HepG2 (cell line): ENCODE measurements around the gene MTREX. TPM values are rescaled to one million over a fixed set of nuclear protein-coding genes. Genes with fewer than 3 reads are reported as not detected.

Experiments
- BRF2 ChIP-seq: sonication (generic); formaldehyde crosslinking; IDR thresholded peaks from 2 replicates; pipeline ENCODE4 v1.8.1; 2022; ENCODE audit warnings: mild to moderate bottlenecking, missing genetic modification reagents
- CEBPG ChIP-seq: IDR thresholded peaks from 2 replicates; pipeline ENCODE4 v1.6.1; 2016
- HMGXB3 ChIP-seq: sonication (generic); formaldehyde crosslinking; IDR thresholded peaks from 2 replicates; pipeline ENCODE4 v1.4.0; 2020; ENCODE audit warnings: missing genetic modification reagents, borderline replicate concordance
- HOXA5 ChIP-seq: sonication (generic); formaldehyde crosslinking; IDR thresholded peaks from 2 replicates; pipeline ENCODE4 v1.4.0; 2020; ENCODE audit warnings: missing genetic modification reagents
- KLF12 ChIP-seq: sonication (generic); formaldehyde crosslinking; IDR thresholded peaks from 2 replicates; pipeline ENCODE4 v1.4.0; 2020; ENCODE audit warnings: missing genetic modification reagents, borderline replicate concordance
- MATR3 ChIP-seq: sonication (generic); formaldehyde crosslinking; IDR thresholded peaks from 2 replicates; pipeline ENCODE4 v1.4.0; 2020; ENCODE audit warnings: missing genetic modification reagents
- MIER3 ChIP-seq: IDR thresholded peaks from 2 replicates; pipeline ENCODE4 v1.6.1; 2016; ENCODE audit warnings: missing compliant biosample characterization, borderline replicate concordance
- PITX1 ChIP-seq: sonication (generic); formaldehyde crosslinking; IDR thresholded peaks from 2 replicates; pipeline ENCODE4 v1.5.1; 2020; ENCODE audit warnings: mild to moderate bottlenecking, missing genetic modification reagents
- SIN3A ChIP-seq: IDR thresholded peaks from 2 replicates; pipeline ENCODE4 v1.6.1; 2011; ENCODE audit warnings: low read depth, mild to moderate bottlenecking, control low read depth, low read length, borderline replicate concordance
- XRCC5 ChIP-seq: fragments of 200-400 bp; formaldehyde crosslinking; optimal IDR thresholded peaks from 2 replicates; pipeline ENCODE3; 2017; ENCODE audit warnings: mild to moderate bottlenecking, low read length
- ZGPAT ChIP-seq: IDR thresholded peaks from 2 replicates; pipeline ENCODE4 v1.6.1; 2016; ENCODE audit warnings: mild to moderate bottlenecking
- ZMAT3 ChIP-seq: sonication (generic); formaldehyde crosslinking; conservative IDR thresholded peaks from 2 replicates; pipeline ENCODE4 v1.7.0; 2021; ENCODE audit warnings: missing genetic modification reagents
- ZMYM4 ChIP-seq: sonication (generic); formaldehyde crosslinking; IDR thresholded peaks from 2 replicates; pipeline ENCODE4 v1.8.1; 2023; ENCODE audit warnings: mild to moderate bottlenecking, missing genetic modification reagents
- ZNF44 ChIP-seq: sonication (generic); formaldehyde crosslinking; IDR thresholded peaks from 2 replicates; pipeline ENCODE4 v1.5.1; 2020; ENCODE audit warnings: mild to moderate bottlenecking, missing genetic modification reagents
- ZNF503 ChIP-seq: sonication (generic); formaldehyde crosslinking; IDR thresholded peaks from 2 replicates; pipeline ENCODE4 v1.4.0; 2020; ENCODE audit warnings: missing genetic modification reagents
- ZNF710 ChIP-seq: sonication (generic); formaldehyde crosslinking; IDR thresholded peaks from 2 replicates; pipeline ENCODE4 v1.5.0; 2020; ENCODE audit warnings: mild to moderate bottlenecking, missing genetic modification reagents, borderline replicate concordance
- ZNF883 ChIP-seq: sonication (generic); formaldehyde crosslinking; IDR thresholded peaks from 2 replicates; pipeline ENCODE4 v1.5.1; 2020; ENCODE audit warnings: mild to moderate bottlenecking, missing genetic modification reagents; ENCODE audit errors: not compliant biosample characterization
- polyA plus RNA-seq, 8 experiments: library from polyadenylated mRNA; depleted of rRNA in 3 of 8; stranded (reverse) in 7 of 8; unstranded in 1 of 8; fragments of >200 nt; fragmentation: Illumina TruSeq in 4 of 8; extraction: Trizol in 4 of 8; gene quantifications; 2 replicates each; pipeline versions ENCODE4 v1.2.1 to v1.2.3, GENCODE V29; 2011 to 2016; ENCODE audit warnings: low read depth in 4 of 8, missing spikeins in 1 of 8, mixed read lengths in 1 of 8; ENCODE audit not compliant: insufficient read depth in 1 of 8
- total RNA-seq, 5 experiments: library from RNA; depleted of rRNA; stranded (reverse); fragments of >200 nt; fragmentation: Illumina TruSeq; extraction: Trizol; gene quantifications; 2 replicates each; pipeline ENCODE4 v1.2.3, GENCODE V29; 2016; ENCODE audit warnings: low read depth in 1 of 5

Gene MTREX
- total and polyA plus RNA-seq, 2 of the 13 experiments (the other 11 are each of a cell fraction or from before 2014, with no cell fraction given), result 16.4 to 91.5 TPM

GRCh38 chr5:55307383-55308253 lies at the start of gene MTREX, which contains the start of gene DHX29 (continued):
- TF ChIP-seq ZMYM4 (CRISPR knock-in tag) (peak; percentile 86), SIN3A (0 out of 2 replicates have a peak, but pooled peaks have one; percentile 28), ZGPAT (CRISPR knock-in tag) (peak; percentile 91), PITX1 (CRISPR knock-in tag) (0 out of 2 replicates have a peak, but pooled peaks have one; percentile 16), MIER3 (CRISPR knock-in tag) (peak; percentile 27; the same call in 1 of the 2 replicates), XRCC5 (peak; percentile 55), ZNF883 (CRISPR knock-in tag) (peak; percentile 43), ZNF710 (CRISPR knock-in tag) (peak; percentile 52; the same call in 1 of the 2 replicates), MATR3 (no peak), HMGXB3 (CRISPR knock-in tag) (peak; percentile 36), CEBPG (CRISPR knock-in tag) (peak; percentile 11; the same call in 1 of the 2 replicates), BRF2 (CRISPR knock-in tag) (peak; percentile 78; the same call in 1 of the 2 replicates), KLF12 (peak; percentile 53; the same call in 1 of the 2 replicates), HOXA5 (peak; percentile 82), ZMAT3 (CRISPR knock-in tag) (peak; percentile 53; the same call in 1 of the 2 replicates), ZNF44 (CRISPR knock-in tag) (peak; percentile 21; the same call in 1 of the 2 replicates), ZNF503 (CRISPR knock-in tag) (peak; percentile 46; the same call in 1 of the 2 replicates)
